ENCODE measurements around the gene SWSAP1. TPM values are rescaled to one million over a fixed set of nuclear protein-coding genes. Genes with fewer than 3 reads are reported as not detected.

The SWSAP1 gene
- polyA plus RNA-seq, 1 of the 3 experiments (the other 2 are of a cell fraction): 2.8 TPM

DNA sequence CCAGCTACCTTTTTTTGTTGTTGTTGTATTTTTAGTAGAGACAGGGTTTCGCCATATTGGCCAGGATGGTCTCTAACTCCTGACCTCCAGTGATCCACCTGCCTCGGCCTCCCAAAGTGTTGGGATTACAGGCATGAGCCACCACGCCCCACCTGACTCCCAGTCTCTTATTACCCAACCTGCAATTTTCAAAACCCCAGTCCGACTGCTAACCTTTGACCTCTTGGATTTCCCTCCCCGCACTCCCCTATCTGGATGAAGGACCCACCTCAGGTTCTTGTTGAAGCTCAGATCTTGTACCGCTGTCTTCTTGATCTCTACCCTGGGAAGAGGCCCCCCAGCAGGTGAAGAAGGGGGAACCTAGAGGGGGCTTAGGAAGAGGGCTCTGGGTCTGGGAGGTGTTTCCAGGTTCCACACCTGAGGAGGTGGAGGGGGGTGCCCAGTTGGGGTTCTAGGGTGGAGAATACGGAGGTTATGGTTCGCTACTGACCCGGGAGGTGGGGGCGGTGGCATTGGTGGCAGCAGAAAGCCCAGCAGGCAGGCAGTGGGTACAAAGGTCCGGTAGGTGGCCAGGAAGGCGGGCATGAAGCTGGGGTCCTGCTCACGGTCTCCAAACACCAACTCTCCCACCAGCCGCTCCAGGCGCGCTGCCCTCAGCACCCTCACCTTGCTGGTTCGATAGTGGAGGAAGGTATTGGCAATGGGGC, 42.0 kb downstream of the SWSAP1 start:
- WGBS (ENCODE audit: low lambda C conversion rate): 92% methylated on average over 17 of the region's 17 CpGs

GRCh38 chr19:11418094-11418548, 43.7 kb downstream of the SWSAP1 start:
- Histone ChIP-seq H3K4me3 (ENCODE audit: low read depth in 2 of 2, low read length in 1 of 2) (peak overlapping the region; percentile 64 to 65), H3K9me2 (no peaks in the 10 kb centered on the region), H4K20me1 (ENCODE audit: insufficient read depth) (no peaks in the 10 kb centered on the region), H3K9me3 (no peaks in the 10 kb centered on the region), H3K36me3 (replicated peaks in 1 of 2; ENCODE audit: control insufficient read depth in 1 of 2, insufficient read depth in 2 of 2, low read length in 1 of 2) (no peaks in the 10 kb centered on the region), H3K4me2 (peak overlapping the region; percentile 85), H3F3A (replicated peaks; ENCODE audit: insufficient read depth) (no peaks in the 10 kb centered on the region), H3K27me3 (ENCODE audit: insufficient read depth) (no peaks in the 10 kb centered on the region), H3K9ac (no peak overlapping the region), H3K79me2 (ENCODE audit: insufficient read depth) (no peaks in the 10 kb centered on the region), H2AFZ (ENCODE audit: low read depth) (peak overlapping the region; percentile 94; the same call in 1 of the 2 replicates), H3K27ac (ENCODE audit: low read depth in 2 of 2, low read length in 1 of 2) (no peak overlapping the region), H3K4me1 (ENCODE audit: control insufficient read depth in 1 of 2, insufficient read depth in 2 of 2, low read depth in 1 of 2, low read length in 1 of 2) (no peaks in the 10 kb centered on the region; a peak in 1 of 4 replicates)
- no peak for TF ChIP-seq GATA2 (CRISPR knock-in tag; IDR thresholded peaks at IDR 0.05)
- 45% methylated on average over 16 of the region's 16 CpGs for WGBS (ENCODE audit: low lambda C conversion rate)
- ChIA-PET CTCF (interaction anchor here (0.9 to 9.9 kb wide), 10 partner anchors 11 to 124 kb away, joined by 3 to 85 read pairs (median 6); partner anchors contain the start of genes EPOR, ODAD3 and PRKCSH), POLR2A (interaction anchor here (0.5 to 2.9 kb wide), 7 partner anchors 17 to 684 kb away, joined by 3 to 30 read pairs (median 4); partner anchors contain the start of genes ELAVL3, EPOR, ODAD3 and PRKCSH)
- DNase-seq: peak; percentile 42

More for the DNA sequence above, 42.0 kb downstream of the SWSAP1 start:
- no peak overlapping the region for H3K4me2 ChIP-seq
- no peaks in the 10 kb centered on the region for H3K27me3 ChIP-seq (ENCODE audit: insufficient read depth)
- H3F3A ChIP-seq (replicated peaks; ENCODE audit: insufficient read depth): no peaks in the 10 kb centered on the region
- H3K36me3 ChIP-seq (replicated peaks in 1 of 2; ENCODE audit: control insufficient read depth in 1 of 2, insufficient read depth in 2 of 2, low read length in 1 of 2): no peaks in the 10 kb centered on the region
- CTCF ChIA-PET: interaction anchor here (1.3 to 9.9 kb wide), 7 partner anchors 9 to 66 kb away, joined by 3 to 85 read pairs (median 4); partner anchors contain the start of genes EPOR, ODAD3 and PRKCSH
- H3K27ac ChIP-seq (ENCODE audit: low read depth in 2 of 2, low read length in 1 of 2): no peak overlapping the region
- TF ChIP-seq USF1 (IDR thresholded peaks at IDR 0.05; ENCODE audit: borderline replicate concordance, low read depth): no peak
- TF ChIP-seq YY1 (IDR thresholded peaks at IDR 0.05; ENCODE audit: low read depth): no peak
- TF ChIP-seq CTCF (IDR thresholded peaks at IDR 0.05): no peak
- TF ChIP-seq POLR2AphosphoS5 (IDR thresholded peaks at IDR 0.05; ENCODE audit: low read depth, low read length): no peak
- TF ChIP-seq RCOR1 (IDR thresholded peaks at IDR 0.05; ENCODE audit: low read length): no peak
- TF ChIP-seq NRF1 (IDR thresholded peaks at IDR 0.05; ENCODE audit: low read depth, low read length): no peak
- no peak for TF ChIP-seq SIN3A (IDR thresholded peaks at IDR 0.05; ENCODE audit: borderline replicate concordance, low read depth, low read length)
- no peak for TF ChIP-seq EZH2phosphoT487 (IDR thresholded peaks at IDR 0.05; ENCODE audit: borderline replicate concordance, low read depth)
- no peak for TF ChIP-seq RAD21 (IDR thresholded peaks at IDR 0.05; ENCODE audit: low read length)
- TF ChIP-seq EP300 (IDR thresholded peaks at IDR 0.05; ENCODE audit: borderline replicate concordance in 1 of 2, low read depth in 1 of 2, low read length in 1 of 2): no peak
- H2AFZ ChIP-seq (ENCODE audit: low read depth): no peak overlapping the region
- POLR2A ChIA-PET: interaction anchor here (0.7 kb wide), 1 partner anchor 36 kb away, joined by 4 read pairs; no protein-coding TSS in a partner anchor
- H3K9ac ChIP-seq: no peak overlapping the region
- no peaks in the 10 kb centered on the region for H3K9me2 ChIP-seq
- no peak overlapping the region for H3K4me3 ChIP-seq (ENCODE audit: low read depth in 2 of 2, low read length in 1 of 2)
- no peaks in the 10 kb centered on the region; a peak in 1 of 4 replicates for H3K4me1 ChIP-seq (ENCODE audit: control insufficient read depth in 1 of 2, insufficient read depth in 2 of 2, low read depth in 1 of 2, low read length in 1 of 2)
- no peaks in the 10 kb centered on the region for H3K79me2 ChIP-seq (ENCODE audit: insufficient read depth)
- DNase-seq: no peak
- H3K9me3 ChIP-seq: no peaks in the 10 kb centered on the region
- no peaks in the 10 kb centered on the region for H4K20me1 ChIP-seq (ENCODE audit: insufficient read depth)
